ENCODE results near the gene GLIS2. TPM values are rescaled to one million over a fixed set of nuclear protein-coding genes. Genes with fewer than 3 reads are reported as not detected.

GLIS2 gene
- total and polyA plus RNA-seq, 10 of the 15 experiments (the other 5 are each of a cell fraction or from before 2014, with no cell fraction given) = 0.03 to 0.64 (median 0.18) TPM; not detected in 4

- ChIA-PET RAD21 (ENCODE audit: unreplicated experiment) (no interaction called here), CTCF (no interaction called here), POLR2A (no interaction called here), SMC1A (ENCODE audit: uncharacterized antibody, unreplicated experiment) (no interaction called here)
- intact Hi-C loops (cut with micrococcal nuclease; ENCODE audit: unreplicated experiment) (no loop called here), in situ Hi-C loops (cut with MboI) (no loop called here)
- over 99% methylated on average over 12 of the region's 13 CpGs for WGBS (ENCODE audit: insufficient coverage, insufficient replicate concordance, low lambda C conversion rate, missing lambda C conversion rate)
- FAIRE-seq (no peak), DNase-seq (ENCODE audit: low read depth, low spot score) (no peak), ATAC-seq (no peak)
- Histone ChIP-seq H3K4me3 (no peak overlapping the region), H3K27ac (ENCODE audit: control insufficient read depth, insufficient read depth) (no peak overlapping the region), H2AFZ (ENCODE audit: control insufficient read depth, low read depth, low read length) (no peak overlapping the region), H3K9ac (ENCODE audit: control insufficient read depth, insufficient read depth, low read length) (no peak overlapping the region), H3K4me2 (ENCODE audit: control insufficient read depth, insufficient read depth) (no peak overlapping the region), H3K36me3 (ENCODE audit: control insufficient read depth in 2 of 2, insufficient read depth in 2 of 2, low read length in 1 of 2) (peaks cover 0 to 16% of the 10 kb centered on the region in 2 experiments; a peak in 2 of 4 replicates), H3K4me1 (ENCODE audit: control insufficient read depth, insufficient read depth, low read length) (peaks cover 7% of the 10 kb centered on the region), H4K20me1 (ENCODE audit: control insufficient read depth, insufficient read depth) (peaks cover 5% of the 10 kb centered on the region), H3K27me3 (replicated peaks in 1 of 2; ENCODE audit: control insufficient read depth in 2 of 2, insufficient read depth in 2 of 2, low read length in 1 of 2) (no peaks in the 10 kb centered on the region), H3K9me3 (replicated peaks; ENCODE audit: control insufficient read depth, insufficient read depth, low read length) (no peaks in the 10 kb centered on the region), H3K79me2 (ENCODE audit: control insufficient read depth, insufficient read depth, low read length) (no peaks in the 10 kb centered on the region)
- no peak for TF ChIP-seq YY1 (IDR thresholded peaks at IDR 0.05; ENCODE audit: low read depth, low read length)
- no peak for TF ChIP-seq PBX3 (IDR thresholded peaks at IDR 0.05; ENCODE audit: insufficient replicate concordance, low read depth, low read length)
- no peak for TF ChIP-seq JUND (IDR thresholded peaks at IDR 0.05; ENCODE audit: low read depth, low read length)
- TF ChIP-seq USF1 (IDR thresholded peaks at IDR 0.05; ENCODE audit: borderline replicate concordance, extremely low read length, insufficient read depth, low read depth, low read length) = no peak
- no peak for TF ChIP-seq RUNX3 (IDR thresholded peaks at IDR 0.05; ENCODE audit: low read length)
- BruUV-seq (replicated peaks) = no TSS peak
These were observed 53.3 kb downstream of the GLIS2 start for GRCh38 chr16:4369007-4369733.
